Measurements from ENCODE around the gene CTCF.

Gene CTCF

DNA sequence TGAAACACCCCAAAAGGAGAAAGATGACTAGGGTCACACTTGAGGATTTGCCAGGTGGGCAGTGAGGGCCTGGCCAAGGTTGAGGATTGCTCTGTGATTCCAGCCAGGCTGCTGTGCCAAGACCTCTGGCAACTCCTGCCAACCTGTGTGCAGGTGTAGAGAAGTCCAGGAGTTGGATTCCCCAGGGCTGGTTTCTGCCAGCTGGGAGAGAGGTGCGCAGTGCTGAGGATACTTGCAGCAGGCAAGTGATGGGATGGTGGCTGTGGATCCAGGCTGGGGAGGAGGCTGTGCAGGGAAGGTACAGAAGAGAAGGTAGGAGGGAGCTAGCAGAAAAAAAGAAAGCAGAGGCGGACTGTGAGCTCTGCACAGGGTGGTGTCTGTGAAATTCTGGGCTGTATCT, 27.1 kb upstream of the CTCF start:
- peaks cover 28% of the 10 kb centered on the region for H3K4me1 ChIP-seq (ENCODE audit: insufficient read depth, low read length, poor library complexity, severe bottlenecking)
- no peaks in the 10 kb centered on the region for H3K9me3 ChIP-seq (ENCODE audit: insufficient read depth, low read depth, low read length)

DNA sequence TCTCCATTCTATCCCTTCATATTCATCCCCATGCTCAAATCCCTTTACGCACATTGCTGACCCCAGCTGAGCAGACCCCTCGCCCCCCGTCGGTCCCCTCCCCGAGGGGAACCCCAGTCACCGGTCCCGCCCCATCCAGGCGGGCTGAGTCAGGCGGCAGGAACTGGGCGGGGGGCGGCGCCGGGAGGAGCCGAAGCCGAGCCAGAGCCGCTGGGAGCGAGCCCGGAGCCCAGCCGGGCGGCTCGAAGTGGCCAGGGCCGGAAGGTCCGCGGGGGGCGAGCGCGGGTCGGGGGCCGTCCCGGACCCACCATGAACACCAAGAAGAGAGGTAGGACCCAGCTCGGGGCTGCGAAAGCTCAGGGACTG, 25.1 kb upstream of the CTCF start:
- Histone ChIP-seq H3K36me3 (ENCODE audit: insufficient read depth, low read length) (no peaks in the 10 kb centered on the region; the same call in 1 of the 2 replicates), H3K4me3 (ENCODE audit: low read length, poor library complexity, severe bottlenecking) (peak overlapping the region; percentile 85), H3F3A (ENCODE audit: low read depth) (peaks cover 4% of the 10 kb centered on the region; the same call in 1 of the 2 replicates), H3K9me3 (ENCODE audit: insufficient read depth, low read depth, low read length) (no peaks in the 10 kb centered on the region), H3K4me2 (ENCODE audit: low read depth, low read length, poor library complexity, severe bottlenecking) (peak overlapping the region; percentile 87), H2AFZ (ENCODE audit: low read length) (peak overlapping the region; percentile 62), H3K79me2 (ENCODE audit: insufficient read depth, low read length) (peaks cover 25% of the 10 kb centered on the region; the same call in 1 of the 2 replicates), H3K27me3 (ENCODE audit: insufficient read depth, low read length, poor library complexity, severe bottlenecking) (no peaks in the 10 kb centered on the region), H4K20me1 (ENCODE audit: insufficient read depth, low read length, poor library complexity, severe bottlenecking) (peaks cover 18% of the 10 kb centered on the region), H3K9ac (ENCODE audit: low read depth, low read length, poor library complexity, severe bottlenecking) (peak overlapping the region; percentile 96), H3K9me2 (replicated peaks; ENCODE audit: low read depth, low read length) (no peaks in the 10 kb centered on the region), H3K4me1 (ENCODE audit: insufficient read depth, low read length, poor library complexity, severe bottlenecking) (peaks cover 26% of the 10 kb centered on the region)
- TF ChIP-seq, protein P1, sequence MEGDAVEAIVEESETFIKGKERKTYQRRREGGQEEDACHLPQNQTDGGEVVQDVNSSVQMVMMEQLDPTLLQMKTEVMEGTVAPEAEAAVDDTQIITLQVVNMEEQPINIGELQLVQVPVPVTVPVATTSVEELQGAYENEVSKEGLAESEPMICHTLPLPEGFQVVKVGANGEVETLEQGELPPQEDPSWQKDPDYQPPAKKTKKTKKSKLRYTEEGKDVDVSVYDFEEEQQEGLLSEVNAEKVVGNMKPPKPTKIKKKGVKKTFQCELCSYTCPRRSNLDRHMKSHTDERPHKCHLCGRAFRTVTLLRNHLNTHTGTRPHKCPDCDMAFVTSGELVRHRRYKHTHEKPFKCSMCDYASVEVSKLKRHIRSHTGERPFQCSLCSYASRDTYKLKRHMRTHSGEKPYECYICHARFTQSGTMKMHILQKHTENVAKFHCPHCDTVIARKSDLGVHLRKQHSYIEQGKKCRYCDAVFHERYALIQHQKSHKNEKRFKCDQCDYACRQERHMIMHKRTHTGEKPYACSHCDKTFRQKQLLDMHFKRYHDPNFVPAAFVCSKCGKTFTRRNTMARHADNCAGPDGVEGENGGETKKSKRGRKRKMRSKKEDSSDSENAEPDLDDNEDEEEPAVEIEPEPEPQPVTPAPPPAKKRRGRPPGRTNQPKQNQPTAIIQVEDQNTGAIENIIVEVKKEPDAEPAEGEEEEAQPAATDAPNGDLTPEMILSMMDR (conservative IDR thresholded peaks at IDR 0.05; ENCODE audit: low read length) = no peak

More for the DNA sequence above, 27.1 kb upstream of the CTCF start:
- Histone ChIP-seq H3K9ac (ENCODE audit: low read depth, low read length, poor library complexity, severe bottlenecking) (peak overlapping the region; percentile 20), H3K27me3 (ENCODE audit: insufficient read depth, low read length, poor library complexity, severe bottlenecking) (no peaks in the 10 kb centered on the region), H3K36me3 (ENCODE audit: insufficient read depth, low read length) (no peaks in the 10 kb centered on the region; the same call in 1 of the 2 replicates), H3K4me2 (ENCODE audit: low read depth, low read length, poor library complexity, severe bottlenecking) (no peak overlapping the region), H4K20me1 (ENCODE audit: insufficient read depth, low read length, poor library complexity, severe bottlenecking) (peaks cover 14% of the 10 kb centered on the region), H3K4me3 (ENCODE audit: low read length, poor library complexity, severe bottlenecking) (no peak overlapping the region), H2AFZ (ENCODE audit: low read length) (no peak overlapping the region), H3K79me2 (ENCODE audit: insufficient read depth, low read length) (peaks cover 30% of the 10 kb centered on the region; the same call in 1 of the 2 replicates), H3F3A (ENCODE audit: low read depth) (peaks cover 4% of the 10 kb centered on the region; the same call in 1 of the 2 replicates), H3K9me2 (replicated peaks; ENCODE audit: low read depth, low read length) (no peaks in the 10 kb centered on the region)
- TF ChIP-seq, protein P1 (conservative IDR thresholded peaks at IDR 0.05; ENCODE audit: low read length) = no peak
- TF ChIP-seq EZH2phosphoT487 (IDR thresholded peaks at IDR 0.05; ENCODE audit: borderline replicate concordance) = no peak

DNA sequence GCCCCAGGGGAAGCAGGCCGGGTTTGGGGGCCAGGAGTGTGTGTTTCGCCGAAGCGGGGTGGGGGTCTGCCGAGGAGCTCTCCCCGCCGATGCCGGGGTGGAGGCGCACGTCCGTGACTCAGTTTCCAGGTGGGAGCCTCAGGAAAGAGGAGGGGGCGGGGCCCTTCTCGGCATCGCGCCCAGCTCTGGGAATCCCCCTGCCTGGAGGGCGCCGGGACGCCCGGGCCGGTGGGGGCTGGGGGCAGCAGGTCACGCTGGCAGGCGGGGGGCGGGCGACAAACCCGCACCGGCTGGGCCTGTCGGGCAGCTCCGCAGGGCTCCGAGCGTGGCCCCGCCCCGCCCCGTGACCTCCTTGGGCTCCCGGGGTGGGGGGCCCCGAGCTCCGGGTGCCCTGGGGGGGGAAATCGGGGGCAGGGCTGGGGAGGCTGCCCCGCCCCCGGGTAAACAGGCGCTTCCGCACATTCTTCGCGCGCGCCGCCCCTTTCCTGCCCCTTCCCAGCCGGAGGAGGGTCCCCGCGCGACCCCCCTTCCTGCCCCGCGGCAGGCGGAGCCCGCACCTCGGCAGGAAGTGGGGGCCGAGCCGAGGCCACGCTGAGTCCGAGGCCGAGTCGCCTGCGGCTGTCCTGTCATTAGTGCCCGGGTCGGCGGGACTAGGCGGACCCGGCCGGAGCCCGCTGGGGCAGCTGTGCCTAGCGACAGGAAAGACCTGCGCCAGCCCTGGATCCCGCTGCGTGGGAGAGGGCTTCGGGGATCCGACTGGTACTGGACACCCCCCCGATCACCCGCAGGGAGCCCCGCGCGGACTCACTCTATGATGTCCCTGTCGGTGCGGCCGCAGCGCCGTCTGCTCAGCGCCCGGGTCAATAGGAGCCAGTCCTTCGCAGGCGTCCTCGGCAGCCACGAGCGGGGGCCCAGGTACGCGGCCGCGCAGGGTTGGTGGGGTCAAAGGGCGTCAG, 24.4 kb upstream of the CTCF start:
- H2AFZ ChIP-seq (ENCODE audit: low read length) = peak overlapping the region; percentile 62
- H3K36me3 ChIP-seq (ENCODE audit: insufficient read depth, low read length) = no peaks in the 10 kb centered on the region; the same call in 1 of the 2 replicates
- H3K4me2 ChIP-seq (ENCODE audit: low read depth, low read length, poor library complexity, severe bottlenecking) = peak overlapping the region; percentile 87
- H3K4me1 ChIP-seq (ENCODE audit: insufficient read depth, low read length, poor library complexity, severe bottlenecking) = peaks cover 30% of the 10 kb centered on the region
- H3K27me3 ChIP-seq (ENCODE audit: insufficient read depth, low read length, poor library complexity, severe bottlenecking) = no peaks in the 10 kb centered on the region
- peaks cover 4% of the 10 kb centered on the region; the same call in 1 of the 2 replicates for H3F3A ChIP-seq (ENCODE audit: low read depth)
- H3K79me2 ChIP-seq (ENCODE audit: insufficient read depth, low read length) = peaks cover 25% of the 10 kb centered on the region; the same call in 1 of the 2 replicates
- peak overlapping the region; percentile 96 for H3K9ac ChIP-seq (ENCODE audit: low read depth, low read length, poor library complexity, severe bottlenecking)
- no peaks in the 10 kb centered on the region for H3K9me3 ChIP-seq (ENCODE audit: insufficient read depth, low read depth, low read length)
- no peak for TF ChIP-seq EZH2phosphoT487 (IDR thresholded peaks at IDR 0.05; ENCODE audit: borderline replicate concordance)
- TF ChIP-seq, protein P1 (conservative IDR thresholded peaks at IDR 0.05; ENCODE audit: low read length) = no peak
- no peaks in the 10 kb centered on the region for H3K9me2 ChIP-seq (replicated peaks; ENCODE audit: low read depth, low read length)
- peaks cover 19% of the 10 kb centered on the region for H4K20me1 ChIP-seq (ENCODE audit: insufficient read depth, low read length, poor library complexity, severe bottlenecking)
- peak overlapping the region; percentile 85 for H3K4me3 ChIP-seq (ENCODE audit: low read length, poor library complexity, severe bottlenecking)
